Natural killer cell (primary cell): ENCODE data around the gene HPX. TPM values are rescaled to one million over a fixed set of nuclear protein-coding genes. Genes with fewer than 3 reads are reported as not detected.

Source experiments
- ATAC-seq, 3 donors: fragments of 150-1000 bp in 2 of 3; fragments of 200-7000 bp in 1 of 3; cut with Tn5 transposase; 1 replicate in 1 of 3; 2 replicates in 2 of 3; pipeline ENCODE4 v1.10.0; 2021; ENCODE audit warnings: mild to moderate bottlenecking in 2 of 3, moderate library complexity in 2 of 3
- DNase-seq, 2 donors: peaks; one replicate each; pipeline versions ENCODE4 v3.0.0 to v3.0.0-alpha.2; 2013 to 2021; ENCODE audit warnings: mixed read lengths in 1 of 2
- H3K27ac ChIP-seq: one replicate; pipeline ENCODE4 v1.5.1; 2013; ENCODE audit warnings: mild to moderate bottlenecking, low read length
- H3K27me3 ChIP-seq: one replicate; pipeline ENCODE4 v1.6.1; 2013; ENCODE audit warnings: low read length; ENCODE audit not compliant: control insufficient read depth, insufficient read depth
- H3K36me3 ChIP-seq: one replicate; pipeline ENCODE4 v1.6.1; 2013; ENCODE audit warnings: low read length; ENCODE audit not compliant: control insufficient read depth, insufficient read depth
- H3K4me1 ChIP-seq: one replicate; pipeline ENCODE4 v1.6.1; 2013; ENCODE audit warnings: low read length; ENCODE audit not compliant: control insufficient read depth, insufficient read depth
- H3K4me3 ChIP-seq: one replicate; pipeline ENCODE4 v1.5.1; 2013; ENCODE audit warnings: low read length
- H3K9me3 ChIP-seq: one replicate; pipeline ENCODE4 v1.6.1; 2013; ENCODE audit warnings: low read length; ENCODE audit not compliant: control insufficient read depth, insufficient read depth
- H3K27ac Mint-ChIP-seq, 2 donors: one replicate each; pipeline ENCODE4 v1.8.0; 2022; ENCODE audit warnings: mild to moderate bottlenecking in 2 of 2, mixed read lengths in 2 of 2, moderate library complexity in 1 of 2
- H3K27me3 Mint-ChIP-seq, 2 donors: one replicate each; pipeline ENCODE4 v1.8.0; 2022; ENCODE audit warnings: low read depth in 2 of 2, mixed read lengths in 2 of 2
- H3K36me3 Mint-ChIP-seq: one replicate; pipeline ENCODE4 v1.8.0; 2022; ENCODE audit warnings: mixed read lengths
- H3K4me1 Mint-ChIP-seq, 2 donors: one replicate each; pipeline ENCODE4 v1.8.0; 2022; ENCODE audit warnings: mixed read lengths in 2 of 2
- H3K4me3 Mint-ChIP-seq: one replicate; pipeline ENCODE4 v1.8.0; 2022; ENCODE audit warnings: mild to moderate bottlenecking, moderate library complexity, mixed read lengths
- H3K9me3 Mint-ChIP-seq, 2 donors: one replicate each; pipeline ENCODE4 v1.8.0; 2022; ENCODE audit warnings: mixed read lengths in 2 of 2
- CTCF ChIP-seq: fragments of 200-600 bp; IDR thresholded peaks from one replicate; pipeline ENCODE4 v1.8.0; 2022; ENCODE audit warnings: antibody characterized with exemption
- WGBS: methylation state at CpG from one replicate; pipeline ENCODE4 v1.1.7; 2013; ENCODE audit warnings: missing lambda C conversion rate; ENCODE audit not compliant: insufficient coverage; 5-methylcytosine and 5-hydroxymethylcytosine counted together
- intact Hi-C: fragments of 100-400 bp; cut with micrococcal nuclease; formaldehyde crosslinking; loops from one replicate; pipeline ENCODE4 v1.14.2; 2022
- total RNA-seq, 4 donors: library from RNA; stranded (reverse); fragments of 120-200 nt in 1 of 4; gene quantifications; one replicate each; pipeline versions ENCODE4 v1.2.3 to v1.2.4, GENCODE V29; 2013 to 2022

Gene HPX
- total RNA-seq, 3 donors from 2014 or later (not counting 1 experiment from before 2014, with no cell fraction given): 0.35 to 1.5 (median 0.98) TPM

GRCh38 chr11:6455070-6455469, 14.3 kb upstream of the HPX start:
- ATAC-seq (no peak), DNase-seq (no peak)
- Histone ChIP-seq H3K4me1 (no peaks in the 10 kb centered on the region), H3K27ac (no peak overlapping the region), H3K9me3 (no peaks in the 10 kb centered on the region), H3K36me3 (peaks cover 31% of the 10 kb centered on the region), H3K27me3 (no peaks in the 10 kb centered on the region), H3K4me3 (no peak overlapping the region)
- intact Hi-C loops: no loop called here
- Mint-ChIP-seq H3K9me3 (no peaks in the 10 kb centered on the region), H3K36me3 (peaks cover 5% of the 10 kb centered on the region), H3K27me3 (no peaks in the 10 kb centered on the region), H3K4me3 (no peak overlapping the region), H3K4me1 (no peaks in the 10 kb centered on the region), H3K27ac (no peak overlapping the region)
- WGBS: 91% methylated on average over 1 of the region's 2 CpGs
- no peak for TF ChIP-seq CTCF

GRCh38 chr11:6453152-6453551, 12.4 kb upstream of the HPX start:
- DNase-seq: no peak
- Histone ChIP-seq H3K4me1 (no peaks in the 10 kb centered on the region), H3K9me3 (no peaks in the 10 kb centered on the region), H3K4me3 (no peak overlapping the region), H3K27ac (no peak overlapping the region), H3K36me3 (peaks cover 33% of the 10 kb centered on the region), H3K27me3 (no peaks in the 10 kb centered on the region)
- H3K4me1 Mint-ChIP-seq: no peaks in the 10 kb centered on the region
- H3K4me3 Mint-ChIP-seq: no peak overlapping the region
- H3K27ac Mint-ChIP-seq: no peak overlapping the region
- ATAC-seq: no peak
- intact Hi-C loops: no loop called here
- WGBS: 100% methylated on average over 2 of the region's 2 CpGs
- no peaks in the 10 kb centered on the region for H3K9me3 Mint-ChIP-seq
- no peaks in the 10 kb centered on the region for H3K27me3 Mint-ChIP-seq
- peaks cover 5% of the 10 kb centered on the region for H3K36me3 Mint-ChIP-seq
- no peak for TF ChIP-seq CTCF

- H3K27ac Mint-ChIP-seq: no peak overlapping the region
- no peaks in the 10 kb centered on the region for H3K9me3 Mint-ChIP-seq
- H3K36me3 Mint-ChIP-seq: peaks cover 5% of the 10 kb centered on the region
- intact Hi-C loops: no loop called here
- H3K4me1 Mint-ChIP-seq: no peaks in the 10 kb centered on the region
- H3K9me3 ChIP-seq: no peaks in the 10 kb centered on the region
- H3K4me3 ChIP-seq: no peak overlapping the region
- H3K27me3 Mint-ChIP-seq: no peaks in the 10 kb centered on the region
- H3K4me1 ChIP-seq: no peaks in the 10 kb centered on the region
- TF ChIP-seq CTCF: no peak
- no peak for DNase-seq
- no peak overlapping the region for H3K4me3 Mint-ChIP-seq
- no peaks in the 10 kb centered on the region for H3K27me3 ChIP-seq
- no peak overlapping the region for H3K27ac ChIP-seq
- H3K36me3 ChIP-seq: peaks cover 27% of the 10 kb centered on the region
- 97% methylated on average over 3 of the region's 3 CpGs for WGBS
- no peak for ATAC-seq
Observed at GRCh38 chr11:6452219-6452618, 11.4 kb upstream of the HPX start.

GRCh38 chr11:6448574-6448973, 7.8 kb upstream of the HPX start:
- Mint-ChIP-seq H3K27me3 (no peaks in the 10 kb centered on the region), H3K27ac (no peak overlapping the region), H3K9me3 (no peaks in the 10 kb centered on the region), H3K36me3 (no peaks in the 10 kb centered on the region), H3K4me3 (no peak overlapping the region), H3K4me1 (no peaks in the 10 kb centered on the region)
- Histone ChIP-seq H3K9me3 (no peaks in the 10 kb centered on the region), H3K36me3 (peaks cover 12% of the 10 kb centered on the region), H3K4me3 (no peak overlapping the region), H3K4me1 (no peaks in the 10 kb centered on the region), H3K27ac (no peak overlapping the region), H3K27me3 (no peaks in the 10 kb centered on the region)
- ATAC-seq (no peak), DNase-seq (no peak)
- no CpG with 5 or more reads among the region's 3 CpGs for WGBS
- intact Hi-C loops: no loop called here
- TF ChIP-seq CTCF: no peak
